ENCODE results near the gene MAP3K9.

Gene MAP3K9

DNA sequence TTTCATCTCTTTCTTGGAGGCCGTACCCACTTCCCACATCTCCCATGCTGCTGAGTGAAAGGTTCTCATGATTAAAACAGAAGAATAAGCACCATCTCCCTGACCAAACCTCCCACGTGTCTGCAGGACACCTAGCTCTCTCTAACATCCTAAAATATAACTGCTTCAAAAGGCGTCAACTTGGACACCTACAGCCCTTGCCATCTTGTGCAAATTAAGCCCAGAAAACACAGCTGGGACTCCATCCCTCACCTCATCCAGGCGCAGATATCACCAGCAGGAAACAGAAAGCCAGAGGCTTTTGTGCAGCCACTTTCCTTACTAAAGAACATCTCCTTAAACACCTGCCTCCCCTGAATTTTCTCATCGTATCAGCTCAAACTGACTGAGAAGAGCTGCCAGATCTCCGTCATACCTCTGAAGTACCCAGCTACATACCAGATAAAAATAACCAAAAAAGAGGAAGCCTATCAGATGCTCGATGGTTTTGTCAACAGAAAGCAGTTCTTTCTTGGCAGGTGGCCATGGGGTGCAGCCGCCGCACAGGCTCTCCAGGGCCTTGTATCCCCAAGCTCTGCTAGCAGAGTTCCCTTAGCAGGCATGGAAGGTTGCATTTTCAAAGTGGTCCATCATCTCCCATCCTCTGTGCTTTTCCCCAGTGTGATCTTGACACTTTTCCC lies 28.8 kb downstream of the MAP3K9 start:
- DNase-seq = no peak

DNA sequence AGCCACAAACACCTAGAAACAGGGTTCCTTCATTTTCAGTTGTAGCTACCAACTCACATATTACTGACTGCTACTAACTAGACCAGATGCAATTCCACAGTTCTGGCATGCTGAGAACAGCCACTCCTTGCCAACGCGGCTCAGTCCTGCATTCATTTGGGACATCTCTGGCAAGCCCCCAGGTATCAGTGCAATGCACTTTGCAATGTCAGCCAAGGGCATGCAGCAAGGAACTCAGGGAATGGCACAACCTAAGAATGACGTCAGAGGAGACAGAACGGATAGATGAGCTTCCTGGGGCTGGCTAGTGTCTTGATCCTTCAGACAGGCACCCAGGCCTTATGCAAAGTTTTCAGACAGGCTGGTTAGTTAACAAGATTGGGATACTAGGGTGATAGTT lies 29.6 kb downstream of the MAP3K9 start:
- DNase-seq = no peak

DNA sequence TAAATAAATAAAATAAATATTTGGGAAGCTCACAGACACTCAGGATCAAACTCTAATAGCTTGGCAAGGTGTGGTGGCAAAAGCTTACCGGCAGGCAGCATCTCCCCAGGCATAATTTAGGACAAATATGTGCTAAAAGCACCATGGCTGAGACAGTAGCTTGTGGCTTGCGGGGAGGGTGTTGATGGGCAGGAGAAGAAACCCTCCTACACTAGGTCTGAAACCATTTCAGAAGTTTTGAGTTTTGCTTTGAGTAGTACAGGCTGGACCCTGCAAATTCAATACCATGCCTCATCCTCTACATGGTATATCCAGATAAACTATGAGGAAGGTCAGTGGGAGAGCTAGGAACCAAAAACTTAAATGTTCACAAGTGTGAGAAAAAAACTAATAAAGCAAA lies 33.1 kb downstream of the MAP3K9 start:
- DNase-seq = no peak

DNA sequence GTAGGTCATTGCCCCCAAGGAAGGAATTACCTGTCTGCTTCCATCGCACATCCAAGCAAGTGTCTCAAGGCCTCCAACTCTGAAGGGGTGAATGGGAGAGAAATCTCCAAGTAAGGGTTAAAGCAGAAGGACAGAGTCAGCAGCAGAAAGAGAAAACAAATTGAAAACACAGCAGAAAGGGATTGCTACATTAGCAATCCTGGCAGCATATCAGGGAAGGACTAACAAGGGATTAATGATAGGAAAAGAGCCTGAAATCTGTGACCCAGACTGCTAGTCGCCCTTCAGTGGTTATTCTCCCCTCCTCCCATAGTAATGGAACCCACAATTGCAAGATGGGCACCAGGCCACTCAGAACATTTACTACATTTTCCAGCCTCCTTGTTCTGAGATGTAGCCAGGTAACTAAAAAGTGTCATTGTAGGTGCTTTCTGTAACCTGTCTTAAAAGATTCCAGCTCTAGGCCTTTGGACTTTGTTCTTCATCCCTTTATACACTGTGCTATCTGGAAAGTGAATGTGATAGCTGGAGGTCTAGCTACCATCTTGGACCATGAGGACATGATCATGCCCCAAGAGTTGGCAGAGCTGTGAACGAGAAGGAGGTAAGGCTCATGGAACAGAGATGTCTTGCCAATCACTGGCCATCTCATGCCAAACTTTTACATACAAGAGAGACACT lies 36.0 kb downstream of the MAP3K9 start:
- DNase-seq = no peak

DNA sequence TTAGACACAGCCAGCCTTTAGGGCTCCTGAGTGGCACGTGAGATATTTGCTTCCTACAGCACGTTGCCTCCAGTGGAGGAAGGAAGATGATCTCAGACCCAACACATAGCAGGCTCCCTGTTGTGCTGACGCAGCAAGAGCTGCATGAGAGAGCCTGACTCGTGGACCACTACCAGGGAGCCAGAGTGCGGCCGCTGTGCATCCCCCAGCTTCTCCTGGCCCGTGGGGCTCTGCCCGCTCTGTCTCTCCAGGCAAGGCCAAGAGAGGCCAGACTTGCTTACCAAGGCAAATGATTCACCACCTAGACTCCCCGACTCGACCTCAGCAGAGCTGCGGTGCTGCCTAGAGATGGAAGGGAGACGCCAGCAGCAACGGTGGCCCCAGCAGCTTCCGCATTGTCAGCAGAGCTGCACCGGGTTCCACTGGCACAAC lies 37.5 kb downstream of the MAP3K9 start:
- no peak for DNase-seq

DNA sequence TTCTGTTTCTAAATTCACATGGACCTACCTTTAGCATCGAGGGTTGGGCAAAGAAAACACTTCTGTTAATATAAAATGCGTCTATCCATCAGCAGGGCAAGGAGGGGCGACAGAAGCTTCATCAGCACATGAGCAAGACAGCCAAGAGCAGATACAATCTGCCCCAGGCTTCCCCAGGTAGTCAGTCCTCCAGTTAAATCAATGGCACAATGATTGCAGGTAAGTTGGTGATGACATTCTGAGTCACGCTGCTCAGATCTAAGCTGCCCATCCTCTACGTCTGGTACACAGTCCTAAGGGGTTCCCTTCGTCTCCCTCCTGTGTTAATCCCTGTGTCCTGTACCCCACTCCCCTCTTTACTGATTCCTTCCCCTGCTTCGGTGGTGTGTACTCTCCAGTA lies 38.8 kb downstream of the MAP3K9 start:
- no peak for DNase-seq

- DNase-seq = no peak
Measured at GRCh38 chr14:70759398-70759797, 49.9 kb downstream of the MAP3K9 start.

GRCh38 chr14:70755655-70756054 lies 53.7 kb downstream of the MAP3K9 start:
- DNase-seq = no peak

GRCh38 chr14:70754991-70755390 lies 54.3 kb downstream of the MAP3K9 start:
- DNase-seq = no peak

- DNase-seq = no peak
Measured at GRCh38 chr14:70753518-70753953, 55.8 kb downstream of the MAP3K9 start.

- no peak for DNase-seq
Measured at GRCh38 chr14:70748422-70748821, 60.9 kb downstream of the MAP3K9 start.

DNA sequence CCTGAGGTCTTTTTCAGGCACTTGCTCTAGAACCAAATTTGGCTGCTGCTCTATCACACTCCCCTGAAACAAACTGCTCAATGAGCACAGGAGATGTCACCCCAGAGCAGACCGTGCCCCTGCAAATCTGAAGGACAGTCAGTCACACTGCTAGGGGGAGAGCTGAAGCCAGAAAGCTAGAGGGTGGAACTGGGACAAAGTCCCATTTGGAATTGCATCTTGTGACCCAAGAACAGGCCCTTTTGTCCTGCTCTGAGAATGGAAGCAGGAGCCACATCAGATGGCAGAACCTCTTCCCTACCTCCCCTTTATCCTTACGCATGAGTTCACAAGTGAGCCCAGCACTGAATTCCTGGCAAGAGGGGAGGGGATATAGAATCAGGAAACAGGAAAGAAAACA lies 64.7 kb downstream of the MAP3K9 start:
- DNase-seq = no peak

GRCh38 chr14:70742316-70742715 lies 67.0 kb downstream of the MAP3K9 start:
- no peak for DNase-seq

- DNase-seq = no peak
Measured at GRCh38 chr14:70741482-70741881, 67.8 kb downstream of the MAP3K9 start.

DNA sequence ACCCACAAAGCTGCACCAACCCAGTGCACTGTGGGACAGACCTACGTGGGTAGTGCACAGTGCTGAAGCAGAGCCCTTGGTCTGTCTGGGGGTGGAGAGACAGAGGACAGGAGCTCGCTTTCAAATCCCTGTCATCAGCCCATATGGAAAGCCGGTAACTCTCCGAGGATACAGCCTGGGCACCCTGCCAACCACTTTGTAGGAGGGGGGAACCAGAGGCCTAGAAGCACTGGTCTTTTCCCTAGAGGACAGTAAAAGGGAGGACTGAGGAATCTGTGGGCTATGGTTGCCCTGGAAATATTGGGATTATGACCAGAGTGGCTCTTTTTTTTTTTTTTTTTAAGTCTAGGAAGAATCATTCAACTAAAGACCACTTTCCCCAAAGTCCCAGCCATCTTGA lies 74.3 kb downstream of the MAP3K9 start:
- no peak for DNase-seq

GRCh38 chr14:70731447-70732239 lies 77.7 kb downstream of the MAP3K9 start:
- DNase-seq = no peak

- DNase-seq = no peak
Measured at GRCh38 chr14:70730393-70730792, 78.9 kb downstream of the MAP3K9 start.

- DNase-seq = no peak
Measured at GRCh38 chr14:70726651-70727375, 82.5 kb downstream of the MAP3K9 start.

DNA sequence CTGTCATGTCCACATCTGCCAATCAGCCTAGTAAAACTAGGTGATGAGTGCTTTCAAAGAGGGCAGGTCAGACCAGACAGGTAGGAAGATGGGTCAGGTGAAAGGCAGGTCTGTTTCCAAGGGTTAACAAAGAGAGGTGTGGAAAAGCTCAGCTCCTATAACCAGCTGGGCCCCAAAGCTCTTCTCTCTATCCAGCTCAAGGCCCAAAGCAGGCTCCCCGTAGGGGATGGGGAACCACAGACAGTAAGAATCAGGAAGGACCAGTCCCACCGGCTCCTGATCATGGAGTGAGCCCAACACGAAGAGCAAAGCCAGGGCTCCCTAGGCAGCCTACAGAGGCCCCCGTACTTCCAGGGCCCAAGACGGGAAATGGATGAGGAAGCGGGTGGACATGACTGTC lies 84.4 kb downstream of the MAP3K9 start:
- no peak for DNase-seq

DNA sequence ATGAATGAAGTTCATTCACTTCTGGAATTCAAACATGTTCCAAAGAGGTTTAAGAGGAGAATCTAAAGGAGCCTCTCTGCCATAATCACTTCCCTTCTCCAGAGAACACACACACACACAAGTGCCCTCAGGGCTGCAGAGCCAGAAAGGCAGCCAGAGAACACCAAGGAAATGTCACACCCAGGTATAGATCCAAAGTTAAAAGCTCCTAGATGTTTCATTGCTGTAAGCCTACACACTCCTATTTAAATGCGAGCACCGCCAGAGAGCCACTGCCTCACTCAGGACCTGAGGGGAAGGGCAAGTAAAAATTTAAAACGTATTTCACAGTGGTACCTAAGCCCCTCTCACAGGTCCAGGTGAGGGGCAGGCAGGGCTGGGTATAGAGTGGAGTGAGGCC lies 85.2 kb downstream of the MAP3K9 start:
- DNase-seq = no peak

- DNase-seq = no peak
Measured at GRCh38 chr14:70723276-70723675, 86.0 kb downstream of the MAP3K9 start.

DNA sequence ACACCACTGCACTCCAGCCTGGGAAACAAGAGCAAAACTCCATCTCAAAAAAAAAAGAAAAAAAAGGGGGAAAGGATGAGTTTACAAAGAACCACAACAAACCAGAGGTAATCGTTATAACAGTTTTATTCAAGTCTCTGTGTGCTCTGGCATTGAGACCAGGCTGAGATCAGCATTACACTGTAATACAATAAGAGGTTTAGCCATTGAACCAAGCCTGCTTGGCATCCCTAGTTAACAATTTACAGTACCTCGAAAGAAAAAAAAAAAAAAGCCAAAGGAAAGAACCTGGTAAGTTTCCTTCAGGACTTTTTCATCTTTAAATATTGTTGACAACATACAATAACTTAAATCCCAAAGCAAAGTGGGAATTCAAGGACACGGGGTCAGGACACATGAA lies 86.9 kb downstream of the MAP3K9 start:
- no peak for DNase-seq

GRCh38 chr14:70721542-70721941 lies 87.8 kb downstream of the MAP3K9 start:
- DNase-seq = no peak

Data from activated naive CD4-positive, alpha-beta T cell treated with Interleukin-2 at 50 U/mL for 16 hours (primary cell).